Stimulated activated CD4-positive, alpha-beta T cell treated with anti-CD3 and anti-CD28 coated beads, Interleukin-1b, Interleukin-23, amount 100 ng/mL, for 24 hours (primary cell): ENCODE results near the gene INSRR.

Experiments used
- DNase-seq, 4 experiments: peaks; one replicate each; pipeline ENCODE4 v3.0.0-alpha.2; 2020; ENCODE audit warnings: low read depth in 4 of 4, low spot score in 1 of 4

Gene INSRR

GRCh38 chr1:156875341-156875615 lies 16.4 kb upstream of the INSRR start:
- DNase-seq, result no peak

GRCh38 chr1:156874572-156875340 lies 15.8 kb upstream of the INSRR start:
- no peak for DNase-seq

DNA sequence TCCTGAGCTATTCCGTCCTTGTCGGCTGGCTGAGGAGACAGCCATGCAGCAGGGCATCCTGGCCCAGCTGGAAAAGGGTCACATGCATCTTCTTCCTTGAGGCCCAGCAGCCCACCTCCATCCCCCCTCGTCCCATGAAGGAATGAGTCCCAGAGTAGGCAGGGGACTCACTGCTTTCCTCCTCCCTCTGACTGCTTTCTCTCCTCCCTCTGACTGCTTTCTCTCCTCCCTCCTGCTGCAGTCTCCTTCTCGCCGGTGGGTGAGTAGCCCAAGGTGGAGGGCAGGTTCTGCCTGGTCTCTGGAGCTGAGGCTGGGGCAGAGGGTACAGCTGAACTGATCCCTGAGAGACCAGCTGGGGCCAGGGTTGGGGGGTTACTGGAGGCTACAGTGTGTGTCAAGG lies 15.2 kb upstream of the INSRR start:
- no peak for DNase-seq

- DNase-seq, result no peak
Measured at GRCh38 chr1:156873659-156874058, 14.7 kb upstream of the INSRR start.

DNA sequence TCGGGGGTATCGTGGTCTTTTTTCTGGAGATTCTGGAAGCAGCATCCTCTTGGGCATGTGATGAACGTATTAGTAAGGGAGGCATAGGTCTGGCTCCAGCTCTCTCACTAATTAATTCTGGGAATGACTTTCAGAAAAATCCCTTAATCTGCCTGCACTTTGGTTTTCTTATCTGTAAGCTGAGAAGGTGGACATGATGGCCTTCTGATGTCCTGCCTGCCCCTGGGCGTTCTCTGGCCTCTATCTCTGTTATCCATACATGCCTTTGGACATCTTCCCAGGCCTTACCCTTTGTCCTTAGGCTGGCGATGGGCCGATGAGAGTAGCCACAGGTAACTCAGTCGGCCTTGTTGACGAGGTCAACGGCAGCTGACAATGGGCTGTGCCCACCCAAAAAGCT lies 10.5 kb upstream of the INSRR start:
- no peak for DNase-seq

DNA sequence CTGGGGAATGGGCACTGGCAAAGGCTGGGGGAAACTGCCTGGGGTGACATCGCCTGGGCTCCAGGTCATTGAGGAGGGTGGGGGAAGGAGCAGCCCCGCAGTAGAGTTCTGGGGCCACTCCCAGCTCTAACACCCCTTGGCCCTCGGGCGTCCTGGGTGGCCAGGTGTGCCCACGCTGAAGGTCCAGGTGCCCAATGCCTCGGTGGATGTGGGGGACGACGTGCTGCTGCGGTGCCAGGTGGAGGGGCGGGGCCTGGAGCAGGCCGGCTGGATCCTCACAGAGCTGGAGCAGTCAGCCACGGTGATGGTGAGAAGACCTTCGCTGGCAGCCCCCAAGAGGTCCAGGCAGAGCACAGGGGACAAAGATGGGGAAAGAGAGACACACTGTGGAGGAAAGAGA lies 9.4 kb upstream of the INSRR start:
- DNase-seq, result no peak

GRCh38 chr1:156866249-156866909 lies 7.5 kb upstream of the INSRR start:
- no peak for DNase-seq

DNA sequence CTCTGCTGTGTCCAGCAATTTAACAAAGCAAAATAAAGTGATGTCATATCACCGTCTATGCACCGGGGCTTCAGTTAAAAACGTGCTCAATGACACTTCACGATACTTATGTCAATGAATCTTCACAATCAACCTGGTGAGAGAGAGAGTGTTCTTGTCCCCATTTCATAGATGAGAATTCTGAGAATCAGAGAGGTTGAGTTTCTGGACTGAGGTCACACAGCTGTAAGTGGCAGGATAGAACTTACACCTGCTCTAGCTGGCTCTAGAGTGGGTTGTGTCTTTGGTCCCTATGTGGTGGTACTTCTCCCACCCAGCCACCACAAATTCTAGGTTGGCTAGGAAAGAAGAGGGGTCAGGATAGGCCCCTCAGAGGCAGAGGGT lies 6.9 kb upstream of the INSRR start:
- DNase-seq, result no peak

- no peak for DNase-seq
Measured at GRCh38 chr1:156865258-156865657, 6.3 kb upstream of the INSRR start.

GRCh38 chr1:156864796-156865195 lies 5.9 kb upstream of the INSRR start:
- no peak for DNase-seq

- no peak for DNase-seq
Measured at GRCh38 chr1:156863631-156864030, 4.7 kb upstream of the INSRR start.

GRCh38 chr1:156862997-156863599 lies 4.2 kb upstream of the INSRR start:
- no peak for DNase-seq

DNA sequence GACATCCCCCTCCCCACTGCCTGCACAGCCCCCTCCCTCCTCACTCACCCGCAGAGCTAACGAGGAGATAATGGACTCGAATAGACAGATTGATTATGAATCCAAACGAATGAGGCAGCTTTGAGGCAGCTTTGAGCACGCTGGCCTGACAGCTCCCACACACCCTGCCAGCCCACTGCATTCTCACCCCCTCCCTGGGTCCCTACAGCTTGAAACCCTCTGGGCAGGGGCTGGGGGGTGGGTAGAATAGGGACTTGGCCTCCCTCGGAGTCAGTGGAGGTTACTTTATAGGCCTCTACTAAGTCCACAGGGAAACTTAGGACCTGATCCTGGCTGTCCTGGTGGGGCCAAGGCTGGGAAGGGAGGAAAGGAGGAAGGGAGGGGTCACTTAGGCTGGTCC lies 3.7 kb upstream of the INSRR start:
- no peak for DNase-seq

- DNase-seq, result peak in 1 of 4 experiments; percentile 36
Measured at GRCh38 chr1:156860628-156861423, 1.9 kb upstream of the INSRR start, which contains the start of gene NTRK1. NTRK1 (plus strand) TSS chr1:156860865; CDS start chr1:156860935, 70 bp downstream.

DNA sequence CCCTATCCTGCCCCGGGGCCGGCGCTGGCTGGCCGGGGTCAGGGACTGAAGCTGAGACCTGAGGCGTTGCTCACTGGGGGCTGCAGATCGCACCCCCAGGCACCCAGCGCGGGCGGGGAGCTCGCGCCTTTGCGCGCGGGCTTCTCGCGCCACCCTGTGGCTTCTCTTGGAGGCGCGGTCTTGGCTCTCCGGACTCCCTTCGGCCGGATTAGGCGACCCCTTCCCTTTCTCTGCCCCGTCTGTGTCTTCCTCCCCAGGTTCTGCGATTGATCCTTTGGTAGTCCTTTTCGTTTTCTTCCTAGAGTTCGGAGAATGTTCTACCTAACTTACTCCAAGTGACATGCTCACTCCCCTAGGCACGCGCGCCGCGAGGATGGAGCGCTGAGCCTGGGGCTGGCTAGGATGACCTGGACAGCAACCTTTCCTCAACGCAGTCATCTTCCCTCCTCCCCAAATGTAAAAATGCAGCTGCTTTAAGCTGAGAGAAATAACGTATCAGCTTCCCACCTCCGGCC lies 1.3 kb upstream of the INSRR start:
- DNase-seq, result peak in 3 of 4 experiments; percentile 34 to 40 (median 35)

DNA sequence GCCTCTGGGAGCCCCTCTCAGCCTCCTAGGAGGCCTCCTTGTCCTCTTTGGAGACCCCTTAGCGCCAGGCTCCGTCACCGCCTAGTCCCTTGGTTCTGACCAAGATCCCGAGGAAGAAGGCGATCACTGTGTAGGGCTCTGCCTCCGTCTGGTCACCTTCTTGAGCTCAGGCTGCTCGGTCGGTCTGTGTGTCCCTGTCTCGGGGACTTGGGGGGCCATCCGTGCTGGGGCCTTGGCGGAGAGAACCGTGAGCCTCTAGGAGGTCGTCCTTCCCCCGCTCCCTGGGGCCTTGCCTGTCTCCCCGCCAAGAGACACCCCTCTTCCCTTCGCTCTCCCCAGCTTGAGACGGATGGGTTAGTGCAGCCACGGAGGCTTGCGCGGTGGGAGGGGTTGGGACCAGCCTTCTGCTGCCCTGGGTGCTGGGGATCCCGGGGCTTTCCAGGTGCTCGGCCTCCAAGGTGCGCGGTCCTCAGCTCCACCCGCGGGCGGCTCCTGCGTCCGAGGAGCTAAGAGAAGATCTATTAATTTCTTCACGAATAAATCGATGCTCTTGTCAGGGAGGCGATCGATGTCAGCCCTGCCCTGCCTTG lies 701 bp upstream of the INSRR start:
- peak in 1 of 4 experiments; percentile 9 for DNase-seq

DNA sequence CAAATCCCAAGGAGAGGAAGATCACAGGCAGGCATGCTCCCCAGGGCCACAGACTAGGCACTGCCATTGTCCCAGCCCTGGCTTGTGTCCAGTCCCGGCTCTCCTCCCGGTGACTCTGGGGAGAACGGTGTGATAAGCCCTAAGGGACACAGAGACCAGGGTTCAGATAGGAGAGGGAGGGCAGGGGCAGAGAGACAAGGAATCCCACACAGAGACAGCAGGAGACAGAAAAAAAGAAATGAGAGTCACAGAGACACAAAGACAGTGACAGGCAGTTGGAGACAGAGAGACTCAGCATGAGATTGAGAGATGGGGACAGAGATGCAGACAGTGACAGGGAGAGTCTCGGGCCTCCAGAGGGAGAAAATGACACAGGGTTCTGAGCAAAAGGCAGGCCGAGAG lies 361 bp downstream of the INSRR start:
- no peak for DNase-seq

DNA sequence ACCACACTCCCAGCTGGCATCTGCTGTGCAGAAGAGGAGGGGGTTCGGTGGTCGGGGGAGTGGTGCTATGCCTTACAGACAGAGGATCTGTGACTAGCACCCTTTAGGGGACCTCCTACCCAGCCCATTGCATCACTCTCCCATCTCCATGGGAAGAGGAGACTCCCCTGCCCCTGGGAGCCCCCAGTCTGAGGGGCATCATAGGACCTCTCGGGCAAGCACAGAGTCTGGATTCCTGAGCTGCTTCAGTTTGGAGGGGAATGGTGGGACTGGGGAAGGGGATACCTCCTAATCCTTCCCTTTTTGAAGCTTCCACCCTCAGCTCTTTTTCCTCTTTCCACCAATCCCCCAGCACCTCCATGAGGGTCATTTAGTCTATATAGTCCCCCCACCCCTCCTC lies 1.4 kb downstream of the INSRR start:
- no peak for DNase-seq

- DNase-seq, result no peak
Measured at GRCh38 chr1:156856282-156856785, 2.6 kb downstream of the INSRR start.

GRCh38 chr1:156854634-156855033 lies 4.3 kb downstream of the INSRR start:
- DNase-seq, result no peak

DNA sequence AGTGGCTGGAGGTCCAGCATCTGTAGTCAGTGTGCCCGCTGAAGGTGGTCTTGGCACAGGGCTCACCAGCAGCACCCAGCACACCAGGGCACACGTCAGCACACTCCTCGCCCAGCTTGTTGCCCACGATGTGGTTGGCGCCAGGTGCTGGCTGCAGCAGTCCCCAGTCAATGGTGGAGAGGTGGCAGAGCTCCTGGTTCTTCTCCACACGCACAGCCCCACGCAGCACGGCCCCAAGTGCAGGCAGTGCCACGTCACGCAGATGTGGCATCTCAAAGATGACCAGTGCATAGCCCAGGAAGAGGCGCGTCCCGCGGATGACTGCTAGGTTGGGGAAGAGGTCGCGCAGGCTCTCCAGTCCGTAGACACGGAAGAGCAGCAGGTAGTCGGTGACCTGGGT lies 5.2 kb downstream of the INSRR start:
- DNase-seq, result no peak
